IPS-18a (cell line): ENCODE data around the gene IFNB1.

Source experiments
- H3K27ac ChIP-seq: one replicate; pipeline ENCODE4 v1.5.1; 2013; ENCODE audit warnings: low read length
- H3K27me3 ChIP-seq: one replicate; pipeline ENCODE4 v1.6.1; 2013; ENCODE audit warnings: mild to moderate bottlenecking, low read length; ENCODE audit not compliant: control insufficient read depth, insufficient read depth
- H3K36me3 ChIP-seq: one replicate; pipeline ENCODE4 v1.6.1; 2013; ENCODE audit warnings: low read depth, low read length; ENCODE audit not compliant: control insufficient read depth
- H3K4me1 ChIP-seq: one replicate; pipeline ENCODE4 v1.6.1; 2013; ENCODE audit warnings: low read depth, low read length; ENCODE audit not compliant: control insufficient read depth
- H3K4me3 ChIP-seq: one replicate; pipeline ENCODE4 v1.5.1; 2013; ENCODE audit warnings: low read length
- H3K9ac ChIP-seq: one replicate; pipeline ENCODE4 v1.6.1; 2013; ENCODE audit warnings: mild to moderate bottlenecking, low read length, moderate library complexity
- H3K9me3 ChIP-seq: one replicate; pipeline ENCODE4 v1.6.1; 2013; ENCODE audit warnings: low read depth, low read length; ENCODE audit not compliant: control insufficient read depth

The IFNB1 gene

DNA sequence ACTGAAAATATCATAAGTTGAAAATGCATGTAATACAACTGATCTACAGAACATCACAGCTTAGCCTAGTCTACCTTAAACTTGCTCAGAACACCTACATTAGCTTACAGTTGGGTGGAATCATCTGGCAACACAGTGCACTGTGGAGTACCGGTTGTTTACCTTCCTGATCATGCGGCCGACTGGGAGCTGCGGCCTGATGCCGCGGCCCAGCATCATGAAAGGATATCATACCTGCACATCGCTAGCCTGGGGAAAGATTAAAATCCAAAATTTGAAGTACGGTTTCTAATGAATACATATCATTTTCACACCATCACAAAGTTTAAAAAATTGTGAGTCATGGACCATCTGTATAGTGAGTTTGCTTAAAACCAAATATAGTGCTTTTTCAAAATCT lies 48.1 kb downstream of the IFNB1 start:
- Histone ChIP-seq H3K4me1 (peaks cover 9% of the 10 kb centered on the region), H3K36me3 (no peaks in the 10 kb centered on the region), H3K9ac (no peak overlapping the region), H3K9me3 (no peaks in the 10 kb centered on the region), H3K4me3 (no peak overlapping the region), H3K27me3 (peaks cover 12% of the 10 kb centered on the region), H3K27ac (no peak overlapping the region)

DNA sequence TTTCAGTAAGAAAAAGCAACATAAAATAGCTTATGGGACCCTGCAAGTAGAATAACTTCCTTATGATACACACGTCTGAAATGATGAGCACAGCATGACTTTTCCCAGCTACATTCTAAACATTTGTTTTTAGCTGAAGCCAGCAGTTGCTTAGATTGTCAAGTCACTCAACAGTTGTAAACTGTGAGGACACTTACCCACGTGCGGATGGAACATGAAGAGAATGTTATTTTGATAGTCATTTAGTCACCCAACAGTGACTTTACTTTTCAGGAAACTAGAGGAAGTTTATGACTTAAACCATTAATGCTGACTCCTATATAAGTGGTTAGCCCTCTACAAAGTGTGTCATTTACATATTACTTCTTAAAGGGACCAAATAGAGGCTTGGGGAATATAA lies 49.3 kb downstream of the IFNB1 start:
- Histone ChIP-seq H3K9me3 (no peaks in the 10 kb centered on the region), H3K27ac (no peak overlapping the region), H3K4me1 (peaks cover 9% of the 10 kb centered on the region), H3K36me3 (no peaks in the 10 kb centered on the region), H3K9ac (no peak overlapping the region), H3K4me3 (no peak overlapping the region), H3K27me3 (peaks cover 12% of the 10 kb centered on the region)

DNA sequence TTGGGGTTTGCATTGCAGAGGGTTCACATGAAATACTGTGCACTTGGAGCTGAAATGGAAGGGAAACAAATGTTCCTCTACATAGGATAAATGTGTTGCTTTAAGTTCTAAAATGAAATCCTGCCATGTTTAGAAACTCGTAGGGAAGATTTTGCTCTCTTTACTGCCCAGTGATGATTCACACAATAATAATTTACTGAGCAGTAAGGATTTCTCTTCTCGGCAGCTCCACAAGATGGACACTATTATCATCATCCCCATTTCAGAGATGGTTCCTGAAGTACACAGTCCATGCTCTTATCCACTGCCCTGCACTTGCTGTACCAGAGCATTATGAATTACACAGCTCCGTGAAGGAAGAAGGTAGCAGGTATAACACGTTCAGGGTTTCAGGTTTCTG lies 50.4 kb downstream of the IFNB1 start:
- peaks cover 4% of the 10 kb centered on the region for H3K27me3 ChIP-seq
- no peak overlapping the region for H3K4me3 ChIP-seq
- H3K4me1 ChIP-seq: peaks cover 9% of the 10 kb centered on the region
- H3K27ac ChIP-seq: no peak overlapping the region
- H3K9ac ChIP-seq: no peak overlapping the region
- H3K9me3 ChIP-seq: no peaks in the 10 kb centered on the region
- no peaks in the 10 kb centered on the region for H3K36me3 ChIP-seq
